ENCODE results near the gene MTMR2. TPM values are rescaled to one million over a fixed set of nuclear protein-coding genes. Genes with fewer than 3 reads are reported as not detected.
A peak's percentile ranks its signal among the peaks of the same experiment; 100 is the strongest.

Gene MTMR2
- total and polyA plus RNA-seq, 2 experiments from 2014 or later: 26.6 to 52.6 TPM

GRCh38 chr11:95924414-95924760 lies 480 bp upstream of the MTMR2 start:
- Mint-ChIP-seq H3K9me3 (no peaks in the 10 kb centered on the region), H3K4me3 (peak overlapping the region; percentile 99), H3K4me1 (peaks cover 22% of the 10 kb centered on the region), H3K27ac (peak overlapping the region; percentile 100), H3K27me3 (ENCODE audit: insufficient read depth, low read depth, poor library complexity) (peaks cover 7% of the 10 kb centered on the region), H3K36me3 (ENCODE audit: low read depth) (no peaks in the 10 kb centered on the region; the same call in 1 of the 3 replicates)
- Histone ChIP-seq H3F3A (replicated peaks; ENCODE audit: low read depth) (no peaks in the 10 kb centered on the region; the same call in 1 of the 2 replicates), H3K4me3 (peak overlapping the region; percentile 75), H4K20me1 (replicated peaks; ENCODE audit: insufficient read depth) (no peaks in the 10 kb centered on the region), H3K4me2 (peak overlapping the region; percentile 90), H3K4me1 (ENCODE audit: insufficient read depth) (peaks cover 19% of the 10 kb centered on the region), H3K36me3 (ENCODE audit: insufficient read depth) (no peaks in the 10 kb centered on the region), H3K27ac (ENCODE audit: low read depth) (peak overlapping the region; percentile 96), H2AFZ (peak overlapping the region; percentile 83; the same call in 1 of the 2 replicates), H3K79me2 (replicated peaks; ENCODE audit: insufficient read depth) (peaks cover 41% of the 10 kb centered on the region), H3K27me3 (ENCODE audit: insufficient read depth) (no peaks in the 10 kb centered on the region), H3K9me2 (ENCODE audit: insufficient read depth) (no peaks in the 10 kb centered on the region)
- TF ChIP-seq POLR2AphosphoS5 (IDR thresholded peaks at IDR 0.05; ENCODE audit: low read depth): no peak
- no peak for TF ChIP-seq ZNF331 (CRISPR knock-in tag; IDR thresholded peaks at IDR 0.05; ENCODE audit: low read depth)
- peak; percentile 30 for ATAC-seq
- DNase-seq (ENCODE audit: low spot score): peak; percentile 61

DNA sequence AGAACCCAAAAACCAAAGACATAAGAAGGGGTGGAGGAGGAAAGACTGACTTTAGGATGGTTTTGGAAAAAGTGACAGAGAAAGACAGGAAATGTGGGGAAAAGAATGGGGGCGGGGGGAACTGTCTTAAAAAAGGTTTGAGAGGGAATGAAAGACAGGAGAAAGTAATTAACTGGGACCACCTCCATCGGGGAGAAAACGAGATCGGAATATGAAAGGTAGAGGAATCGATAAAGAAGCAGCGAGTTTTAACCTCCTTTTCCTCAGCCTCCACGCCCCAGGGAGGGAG lies 524 bp downstream of the MTMR2 start:
- Histone ChIP-seq H4K20me1 (replicated peaks; ENCODE audit: insufficient read depth) (no peaks in the 10 kb centered on the region), H3K4me2 (peak overlapping the region; percentile 90), H3K4me3 (peak overlapping the region; percentile 75), H3K27ac (ENCODE audit: low read depth) (peak overlapping the region; percentile 96), H3K79me2 (replicated peaks; ENCODE audit: insufficient read depth) (peaks cover 51% of the 10 kb centered on the region), H3K36me3 (ENCODE audit: insufficient read depth) (no peaks in the 10 kb centered on the region), H3K9me2 (ENCODE audit: insufficient read depth) (no peaks in the 10 kb centered on the region), H3K4me1 (ENCODE audit: insufficient read depth) (peaks cover 20% of the 10 kb centered on the region), H3K27me3 (ENCODE audit: insufficient read depth) (no peaks in the 10 kb centered on the region), H2AFZ (peak overlapping the region; percentile 83), H3F3A (replicated peaks; ENCODE audit: low read depth) (no peaks in the 10 kb centered on the region; the same call in 1 of the 2 replicates)
- H3K4me3 Mint-ChIP-seq: peak overlapping the region; percentile 99
- H3K36me3 Mint-ChIP-seq (ENCODE audit: low read depth): no peaks in the 10 kb centered on the region; the same call in 1 of the 3 replicates
- ATAC-seq: no peak
- no peak for DNase-seq (ENCODE audit: low spot score)
- H3K27me3 Mint-ChIP-seq (ENCODE audit: insufficient read depth, low read depth, poor library complexity): peaks cover 7% of the 10 kb centered on the region
- no peaks in the 10 kb centered on the region for H3K9me3 Mint-ChIP-seq
- TF ChIP-seq, protein P1, sequence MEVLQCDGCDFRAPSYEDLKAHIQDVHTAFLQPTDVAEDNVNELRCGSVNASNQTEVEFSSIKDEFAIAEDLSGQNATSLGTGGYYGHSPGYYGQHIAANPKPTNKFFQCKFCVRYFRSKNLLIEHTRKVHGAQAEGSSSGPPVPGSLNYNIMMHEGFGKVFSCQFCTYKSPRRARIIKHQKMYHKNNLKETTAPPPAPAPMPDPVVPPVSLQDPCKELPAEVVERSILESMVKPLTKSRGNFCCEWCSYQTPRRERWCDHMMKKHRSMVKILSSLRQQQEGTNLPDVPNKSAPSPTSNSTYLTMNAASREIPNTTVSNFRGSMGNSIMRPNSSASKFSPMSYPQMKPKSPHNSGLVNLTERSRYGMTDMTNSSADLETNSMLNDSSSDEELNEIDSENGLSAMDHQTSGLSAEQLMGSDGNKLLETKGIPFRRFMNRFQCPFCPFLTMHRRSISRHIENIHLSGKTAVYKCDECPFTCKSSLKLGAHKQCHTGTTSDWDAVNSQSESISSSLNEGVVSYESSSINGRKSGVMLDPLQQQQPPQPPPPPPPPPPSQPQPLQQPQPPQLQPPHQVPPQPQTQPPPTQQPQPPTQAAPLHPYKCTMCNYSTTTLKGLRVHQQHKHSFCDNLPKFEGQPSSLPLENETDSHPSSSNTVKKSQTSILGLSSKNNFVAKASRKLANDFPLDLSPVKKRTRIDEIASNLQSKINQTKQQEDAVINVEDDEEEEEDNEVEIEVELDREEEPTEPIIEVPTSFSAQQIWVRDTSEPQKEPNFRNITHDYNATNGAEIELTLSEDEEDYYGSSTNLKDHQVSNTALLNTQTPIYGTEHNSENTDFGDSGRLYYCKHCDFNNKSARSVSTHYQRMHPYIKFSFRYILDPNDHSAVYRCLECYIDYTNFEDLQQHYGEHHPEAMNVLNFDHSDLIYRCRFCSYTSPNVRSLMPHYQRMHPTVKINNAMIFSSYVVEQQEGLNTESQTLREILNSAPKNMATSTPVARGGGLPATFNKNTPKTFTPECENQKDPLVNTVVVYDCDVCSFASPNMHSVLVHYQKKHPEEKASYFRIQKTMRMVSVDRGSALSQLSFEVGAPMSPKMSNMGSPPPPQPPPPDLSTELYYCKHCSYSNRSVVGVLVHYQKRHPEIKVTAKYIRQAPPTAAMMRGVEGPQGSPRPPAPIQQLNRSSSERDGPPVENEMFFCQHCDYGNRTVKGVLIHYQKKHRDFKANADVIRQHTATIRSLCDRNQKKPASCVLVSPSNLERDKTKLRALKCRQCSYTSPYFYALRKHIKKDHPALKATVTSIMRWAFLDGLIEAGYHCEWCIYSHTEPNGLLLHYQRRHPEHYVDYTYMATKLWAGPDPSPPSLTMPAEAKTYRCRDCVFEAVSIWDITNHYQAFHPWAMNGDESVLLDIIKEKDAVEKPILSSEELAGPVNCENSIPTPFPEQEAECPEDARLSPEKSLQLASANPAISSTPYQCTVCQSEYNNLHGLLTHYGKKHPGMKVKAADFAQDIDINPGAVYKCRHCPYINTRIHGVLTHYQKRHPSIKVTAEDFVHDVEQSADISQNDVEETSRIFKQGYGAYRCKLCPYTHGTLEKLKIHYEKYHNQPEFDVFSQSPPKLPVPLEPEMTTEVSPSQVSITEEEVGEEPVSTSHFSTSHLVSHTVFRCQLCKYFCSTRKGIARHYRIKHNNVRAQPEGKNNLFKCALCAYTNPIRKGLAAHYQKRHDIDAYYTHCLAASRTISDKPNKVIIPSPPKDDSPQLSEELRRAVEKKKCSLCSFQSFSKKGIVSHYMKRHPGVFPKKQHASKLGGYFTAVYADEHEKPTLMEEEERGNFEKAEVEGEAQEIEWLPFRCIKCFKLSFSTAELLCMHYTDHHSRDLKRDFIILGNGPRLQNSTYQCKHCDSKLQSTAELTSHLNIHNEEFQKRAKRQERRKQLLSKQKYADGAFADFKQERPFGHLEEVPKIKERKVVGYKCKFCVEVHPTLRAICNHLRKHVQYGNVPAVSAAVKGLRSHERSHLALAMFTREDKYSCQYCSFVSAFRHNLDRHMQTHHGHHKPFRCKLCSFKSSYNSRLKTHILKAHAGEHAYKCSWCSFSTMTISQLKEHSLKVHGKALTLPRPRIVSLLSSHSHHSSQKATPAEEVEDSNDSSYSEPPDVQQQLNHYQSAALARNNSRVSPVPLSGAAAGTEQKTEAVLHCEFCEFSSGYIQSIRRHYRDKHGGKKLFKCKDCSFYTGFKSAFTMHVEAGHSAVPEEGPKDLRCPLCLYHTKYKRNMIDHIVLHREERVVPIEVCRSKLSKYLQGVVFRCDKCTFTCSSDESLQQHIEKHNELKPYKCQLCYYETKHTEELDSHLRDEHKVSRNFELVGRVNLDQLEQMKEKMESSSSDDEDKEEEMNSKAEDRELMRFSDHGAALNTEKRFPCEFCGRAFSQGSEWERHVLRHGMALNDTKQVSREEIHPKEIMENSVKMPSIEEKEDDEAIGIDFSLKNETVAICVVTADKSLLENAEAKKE (CRISPR knock-in tag; IDR thresholded peaks at IDR 0.05): no peak
- TF ChIP-seq, protein P2, sequence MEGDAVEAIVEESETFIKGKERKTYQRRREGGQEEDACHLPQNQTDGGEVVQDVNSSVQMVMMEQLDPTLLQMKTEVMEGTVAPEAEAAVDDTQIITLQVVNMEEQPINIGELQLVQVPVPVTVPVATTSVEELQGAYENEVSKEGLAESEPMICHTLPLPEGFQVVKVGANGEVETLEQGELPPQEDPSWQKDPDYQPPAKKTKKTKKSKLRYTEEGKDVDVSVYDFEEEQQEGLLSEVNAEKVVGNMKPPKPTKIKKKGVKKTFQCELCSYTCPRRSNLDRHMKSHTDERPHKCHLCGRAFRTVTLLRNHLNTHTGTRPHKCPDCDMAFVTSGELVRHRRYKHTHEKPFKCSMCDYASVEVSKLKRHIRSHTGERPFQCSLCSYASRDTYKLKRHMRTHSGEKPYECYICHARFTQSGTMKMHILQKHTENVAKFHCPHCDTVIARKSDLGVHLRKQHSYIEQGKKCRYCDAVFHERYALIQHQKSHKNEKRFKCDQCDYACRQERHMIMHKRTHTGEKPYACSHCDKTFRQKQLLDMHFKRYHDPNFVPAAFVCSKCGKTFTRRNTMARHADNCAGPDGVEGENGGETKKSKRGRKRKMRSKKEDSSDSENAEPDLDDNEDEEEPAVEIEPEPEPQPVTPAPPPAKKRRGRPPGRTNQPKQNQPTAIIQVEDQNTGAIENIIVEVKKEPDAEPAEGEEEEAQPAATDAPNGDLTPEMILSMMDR (conservative IDR thresholded peaks at IDR 0.05; ENCODE audit: low read depth in 2 of 2): no peak
- TF ChIP-seq ZNF331 (CRISPR knock-in tag; IDR thresholded peaks at IDR 0.05; ENCODE audit: low read depth) (no peak), CREB1 (CRISPR knock-in tag; IDR thresholded peaks at IDR 0.05; ENCODE audit: low read depth) (no peak), EZH2phosphoT487 (IDR thresholded peaks at IDR 0.05; ENCODE audit: unreplicated experiment) (no peak), POLR2AphosphoS5 (IDR thresholded peaks at IDR 0.05; ENCODE audit: low read depth) (no peak)
- H3K4me1 Mint-ChIP-seq: peaks cover 22% of the 10 kb centered on the region
- peak overlapping the region; percentile 100 for H3K27ac Mint-ChIP-seq

Measured in GM23338 (cell line).